ENCODE measurements around the gene ANTKMT. TPM values are rescaled to one million over a fixed set of nuclear protein-coding genes. Genes with fewer than 3 reads are reported as not detected.

Gene ANTKMT
- total and polyA plus RNA-seq, 2 of the 8 experiments (the other 6 are each of a cell fraction or from before 2014, with no cell fraction given), result 26.5 to 26.6 TPM

DNA sequence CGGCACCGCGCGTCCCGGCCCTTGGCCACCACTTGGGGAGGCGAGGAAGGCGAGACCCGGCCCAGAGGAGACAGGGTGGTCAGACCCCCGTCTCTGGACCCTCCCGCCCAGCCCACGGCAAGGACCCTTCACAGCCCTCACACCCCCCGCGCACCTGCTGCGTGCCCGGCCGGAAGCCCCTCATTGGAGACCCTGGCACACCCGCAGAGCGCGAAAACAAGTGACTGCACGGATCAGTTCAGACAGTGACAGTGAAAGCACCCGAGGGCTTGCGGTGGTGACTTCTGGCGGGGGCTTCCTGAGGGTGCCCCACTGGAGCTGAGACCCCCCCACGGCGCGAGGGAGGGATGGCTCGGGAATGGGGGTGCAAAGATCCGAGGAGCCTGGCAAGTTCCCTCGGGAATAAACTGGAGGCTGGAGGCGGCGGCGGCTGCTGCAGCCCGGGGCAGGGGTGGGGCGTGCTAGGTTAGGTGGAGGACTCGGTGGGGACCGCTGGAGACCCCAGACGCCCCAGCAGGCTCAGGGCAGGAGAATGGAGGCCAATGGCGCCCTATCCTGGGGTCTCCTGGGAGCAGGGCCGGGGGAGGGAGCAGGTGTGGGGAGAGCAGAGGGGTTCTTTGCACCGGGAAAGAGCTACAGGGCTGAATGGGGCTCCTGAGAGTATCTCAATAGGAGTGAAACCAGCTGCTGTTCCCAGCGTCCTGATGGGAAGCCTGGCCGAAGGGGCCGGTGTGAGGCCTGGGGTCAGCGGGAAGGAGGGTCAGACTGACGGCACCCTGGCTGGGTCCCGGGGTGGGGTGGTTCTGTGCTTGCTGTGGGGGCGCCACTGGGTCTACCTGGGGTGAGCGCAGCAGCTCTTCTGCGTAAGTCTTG lies 14.5 kb upstream of the ANTKMT start (continued):
- TF ChIP-seq NANOG (IDR thresholded peaks at IDR 0.05; ENCODE audit: insufficient read depth, low read depth, low read length, poor library complexity, severe bottlenecking) (no peak), SP4 (IDR thresholded peaks at IDR 0.05; ENCODE audit: low read length) (no peak), HDAC2 (IDR thresholded peaks at IDR 0.05; ENCODE audit: borderline replicate concordance in 1 of 2, low read depth in 2 of 2, low read length in 2 of 2) (no peak), SIX5 (IDR thresholded peaks at IDR 0.05; ENCODE audit: low read depth, low read length) (no peak), EGR1 (IDR thresholded peaks at IDR 0.05; ENCODE audit: borderline replicate concordance, low read depth, low read length) (no peak), RBBP5 (IDR thresholded peaks at IDR 0.05; ENCODE audit: borderline replicate concordance, low read depth, low read length) (no peak), NRF1 (IDR thresholded peaks at IDR 0.05; ENCODE audit: low read depth, low read length) (no peak), POLR2A (IDR thresholded peaks at IDR 0.05; ENCODE audit: control extremely low read depth in 1 of 2, low read depth in 2 of 2, low read length in 2 of 2) (no peak), ZNF274 (IDR thresholded peaks at IDR 0.05; ENCODE audit: borderline replicate concordance, extremely low read depth, low read length) (no peak), TAF1 (IDR thresholded peaks at IDR 0.05; ENCODE audit: low read depth, low read length) (no peak), MAFK (IDR thresholded peaks at IDR 0.05; ENCODE audit: low read depth, low read length) (no peak), BACH1 (IDR thresholded peaks at IDR 0.05; ENCODE audit: low read length) (no peak), BCL11A (IDR thresholded peaks at IDR 0.05; ENCODE audit: low read depth in 2 of 2, low read length in 2 of 2) (no peak), KDM5A (IDR thresholded peaks at IDR 0.05; ENCODE audit: low read length) (no peak), SIRT6 (IDR thresholded peaks at IDR 0.05; ENCODE audit: low read length) (no peak), EP300 (IDR thresholded peaks at IDR 0.05; ENCODE audit: borderline replicate concordance in 1 of 2, low read depth in 2 of 2, low read length in 2 of 2) (no peak)
- TF ChIP-seq, protein P1, sequence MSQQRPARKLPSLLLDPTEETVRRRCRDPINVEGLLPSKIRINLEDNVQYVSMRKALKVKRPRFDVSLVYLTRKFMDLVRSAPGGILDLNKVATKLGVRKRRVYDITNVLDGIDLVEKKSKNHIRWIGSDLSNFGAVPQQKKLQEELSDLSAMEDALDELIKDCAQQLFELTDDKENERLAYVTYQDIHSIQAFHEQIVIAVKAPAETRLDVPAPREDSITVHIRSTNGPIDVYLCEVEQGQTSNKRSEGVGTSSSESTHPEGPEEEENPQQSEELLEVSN (IDR thresholded peaks at IDR 0.05), result no peak
- TF ChIP-seq, protein P2, sequence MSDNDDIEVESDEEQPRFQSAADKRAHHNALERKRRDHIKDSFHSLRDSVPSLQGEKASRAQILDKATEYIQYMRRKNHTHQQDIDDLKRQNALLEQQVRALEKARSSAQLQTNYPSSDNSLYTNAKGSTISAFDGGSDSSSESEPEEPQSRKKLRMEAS (IDR thresholded peaks at IDR 0.05), result no peak; the same call in 1 of the 2 replicates
